Spinal cord (tissue), 10 donors: ENCODE results near the gene ADGRL1. TPM values are rescaled to one million over a fixed set of nuclear protein-coding genes. Genes with fewer than 3 reads are reported as not detected.
"Not testable (repeated sequence)": the region's sequence is repeated elsewhere in the genome, so short reads cannot be mapped to it uniquely, and the experiment has no call there.

Source experiments
- DNase-seq, 6 donors: peaks; one replicate each; pipeline versions ENCODE4 v3.0.0 to v3.0.0-alpha.2; 2013 to 2015; ENCODE audit warnings: low spot score in 6 of 6, low read depth in 4 of 6
- H3K27ac ChIP-seq: one replicate; pipeline ENCODE4 v1.5.1; 2013; ENCODE audit warnings: low read depth, low read length, control low read depth
- H3K27me3 ChIP-seq: one replicate; pipeline ENCODE4 v1.6.1; 2013; ENCODE audit warnings: low read length; ENCODE audit not compliant: control insufficient read depth, insufficient read depth
- H3K36me3 ChIP-seq: one replicate; pipeline ENCODE4 v1.6.1; 2013; ENCODE audit warnings: low read length; ENCODE audit not compliant: control insufficient read depth, insufficient read depth
- H3K4me1 ChIP-seq: one replicate; pipeline ENCODE4 v1.6.1; 2013; ENCODE audit warnings: low read length; ENCODE audit not compliant: control insufficient read depth, insufficient read depth
- H3K4me3 ChIP-seq: one replicate; pipeline ENCODE4 v1.5.1; 2013; ENCODE audit warnings: low read depth, low read length, control low read depth
- H3K9me3 ChIP-seq: one replicate; pipeline ENCODE4 v1.6.1; 2013; ENCODE audit warnings: low read length; ENCODE audit not compliant: control insufficient read depth, insufficient read depth
- WGBS: methylation state at CpG from one replicate; pipeline ENCODE4 v1.1.5; 2013; ENCODE audit warnings: missing lambda C conversion rate; ENCODE audit not compliant: insufficient coverage; 5-methylcytosine and 5-hydroxymethylcytosine counted together
- polyA plus RNA-seq, 2 donors: library from polyadenylated mRNA; unstranded; fragments of 120-200 nt; gene quantifications; one replicate each; pipeline ENCODE4 v1.2.1, GENCODE V29; 2013; ENCODE audit not compliant: insufficient read length in 2 of 2
- total RNA-seq, 2 donors: library from RNA; depleted of rRNA in 1 of 2; stranded (reverse); fragments of 120-200 nt in 1 of 2; fragments of >200 nt in 1 of 2; gene quantifications; one replicate each; pipeline versions ENCODE4 v1.2.3 to v1.2.4, GENCODE V29; 2013 to 2014
- donor health status: healthy.

The ADGRL1 gene
- total and polyA plus RNA-seq, 4 donors = 31.9 to 140 (median 92.0) TPM

GRCh38 chr19:14248578-14249011 is 42.6 kb upstream of the ADGRL1 start:
- Histone ChIP-seq H3K9me3 (no peaks in the 10 kb centered on the region), H3K36me3 (no peaks in the 10 kb centered on the region), H3K4me1 (peaks cover 22% of the 10 kb centered on the region), H3K4me3 (peak overlapping the region; percentile 56), H3K27me3 (no peaks in the 10 kb centered on the region), H3K27ac (peak overlapping the region; percentile 84)
- peak; percentile 64 to 99 (median 86) for DNase-seq
- WGBS = 2% methylated on average over 10 of the region's 20 CpGs

- peak overlapping the region; percentile 29 for H3K4me3 ChIP-seq
- H3K27me3 ChIP-seq, H3K36me3 ChIP-seq, H3K9me3 ChIP-seq: not testable (repeated sequence)
- peaks cover 22% of the 10 kb centered on the region for H3K4me1 ChIP-seq
- DNase-seq = peak in 2 of 6 donors; percentile 67 to 68
- WGBS = 1% methylated on average over 24 of the region's 38 CpGs
- H3K27ac ChIP-seq = peak overlapping the region; percentile 52
Measured at GRCh38 chr19:14247548-14248471, 41.8 kb upstream of the ADGRL1 start.

- H3K27me3 ChIP-seq, DNase-seq, H3K36me3 ChIP-seq, H3K4me3 ChIP-seq, H3K9me3 ChIP-seq: not testable (repeated sequence)
- 67% methylated on average over 1 of the region's 6 CpGs for WGBS
- Histone ChIP-seq H3K27ac (peak overlapping the region; percentile 52), H3K4me1 (peaks cover 22% of the 10 kb centered on the region)
Measured at GRCh38 chr19:14247205-14247547, 41.2 kb upstream of the ADGRL1 start.

GRCh38 chr19:14244393-14244792 is 38.4 kb upstream of the ADGRL1 start:
- H3K27me3 ChIP-seq, H3K9me3 ChIP-seq, DNase-seq, H3K36me3 ChIP-seq, H3K4me3 ChIP-seq, H3K27ac ChIP-seq: not testable (repeated sequence)
- 100% methylated on average over 2 of the region's 5 CpGs for WGBS
- peaks cover 18% of the 10 kb centered on the region for H3K4me1 ChIP-seq

GRCh38 chr19:14243718-14244117 is 37.7 kb upstream of the ADGRL1 start:
- H3K4me1 ChIP-seq = peaks cover 11% of the 10 kb centered on the region
- H3K4me3 ChIP-seq, H3K27ac ChIP-seq, H3K9me3 ChIP-seq, DNase-seq, H3K36me3 ChIP-seq, H3K27me3 ChIP-seq: not testable (repeated sequence)
- 91% methylated on average over 8 of the region's 12 CpGs for WGBS

- 80% methylated on average over 2 of the region's 5 CpGs for WGBS
- no peak for DNase-seq
- Histone ChIP-seq H3K27ac (no peak overlapping the region), H3K36me3 (no peaks in the 10 kb centered on the region), H3K4me3 (no peak overlapping the region), H3K4me1 (no peaks in the 10 kb centered on the region), H3K9me3 (peaks cover 1% of the 10 kb centered on the region), H3K27me3 (no peaks in the 10 kb centered on the region)
Measured at GRCh38 chr19:14237014-14237941, 31.3 kb upstream of the ADGRL1 start.

- no CpG with 5 or more reads among the region's 4 CpGs for whole genome bisulfite sequencing
- H3K27ac ChIP-seq, H3K9me3 ChIP-seq, H3K36me3 ChIP-seq, H3K4me3 ChIP-seq, H3K27me3 ChIP-seq, H3K4me1 ChIP-seq, DNase-seq: not testable (repeated sequence)
Measured at GRCh38 chr19:14232945-14233344, 27.0 kb upstream of the ADGRL1 start.

GRCh38 chr19:14228446-14229071 is 22.6 kb upstream of the ADGRL1 start:
- H3K4me1 ChIP-seq, H3K27ac ChIP-seq, H3K9me3 ChIP-seq, H3K4me3 ChIP-seq, H3K36me3 ChIP-seq, H3K27me3 ChIP-seq: not testable (repeated sequence)
- DNase-seq = peak in 2 of 6 donors; percentile 53 to 90
- WGBS = no CpG with 5 or more reads among the region's 17 CpGs

- not testable (repeated sequence) for H3K4me1 ChIP-seq, H3K27ac ChIP-seq, H3K9me3 ChIP-seq, H3K36me3 ChIP-seq, H3K27me3 ChIP-seq, H3K4me3 ChIP-seq, DNase-seq
- WGBS = 83% methylated on average over 2 of the region's 6 CpGs
Measured at GRCh38 chr19:14226498-14226897, 20.5 kb upstream of the ADGRL1 start.
